GM12878 (cell line): ENCODE results near the gene CPS1. TPM values are rescaled to one million over a fixed set of nuclear protein-coding genes. Genes with fewer than 3 reads are reported as not detected.

Experiments used
- ATAC-seq: fragments of 200-7000 bp; cut with Tn5 transposase; 3 replicates; pipeline ENCODE4 v1.9.1; 2020; ENCODE audit warnings: mild to moderate bottlenecking, moderate library complexity
- BruUV-seq: library from RNA; stranded (reverse); fragments of 400-500 nt; replicated peaks from 2 replicates; lab custom pipeline; 2021; lab: Mats Ljungman, UMichigan
- CTCF ChIA-PET: fragments of 300-600 bp; sonication (Branson Sonifier 250); formaldehyde crosslinking; extraction: SDS; loops from one replicate; lab custom pipeline; 2021; ENCODE audit warnings: inconsistent platforms; lab: Yijun Ruan, JAX
- POLR2A ChIA-PET: fragments of 350-600 bp; formaldehyde crosslinking; extraction: SDS; loops from one replicate; lab custom pipeline; 2021; ENCODE audit warnings: inconsistent platforms; lab: Charles Lee
- RAD21 ChIA-PET: fragments of 300-600 bp; sonication (Branson Sonifier 250); formaldehyde crosslinking; loops from one replicate; lab custom pipeline; 2023; ENCODE audit warnings: antibody characterized with exemption; ENCODE audit not compliant: unreplicated experiment; lab: Charles Lee
- SMC1A ChIA-PET: fragments of 300-600 bp; sonication (Branson Sonifier 250); formaldehyde crosslinking; loops from one replicate; lab custom pipeline; 2023; ENCODE audit not compliant: unreplicated experiment, uncharacterized antibody; lab: Charles Lee
- DNase-seq: peaks from one replicate; pipeline ENCODE4 v3.0.0-alpha.2; 2011; ENCODE audit warnings: low read depth, low spot score
- FAIRE-seq: peaks from 3 replicates; lab custom pipeline; 2011; peaks lifted over from hg19 to GRCh38; lab: Jason Lieb, UNC
- H2AFZ ChIP-seq: 2 replicates; pipeline ENCODE4 v1.6.0; 2011; ENCODE audit warnings: low read depth, low read length, control low read depth; ENCODE audit not compliant: control insufficient read depth
- H3K27ac ChIP-seq: 2 replicates; pipeline ENCODE4 v1.5.1; 2011; ENCODE audit warnings: control low read depth; ENCODE audit not compliant: control insufficient read depth, insufficient read depth
- H3K27me3 ChIP-seq, 2 experiments: replicated peaks in 1 of 2; 2 replicates each; pipeline versions ENCODE4 v1.6.0 to v1.6.1; 2011; ENCODE audit warnings: low read length in 1 of 2; ENCODE audit not compliant: control insufficient read depth in 2 of 2, insufficient read depth in 2 of 2
- H3K36me3 ChIP-seq, 2 experiments: 2 replicates each; pipeline ENCODE4 v1.5.1; 2011; ENCODE audit warnings: low read length in 1 of 2; ENCODE audit not compliant: control insufficient read depth in 2 of 2, insufficient read depth in 2 of 2
- H3K4me1 ChIP-seq: 2 replicates; pipeline ENCODE4 v1.6.1; 2011; ENCODE audit warnings: mild to moderate bottlenecking, low read length, moderate library complexity, mixed read lengths; ENCODE audit not compliant: control insufficient read depth, insufficient read depth
- H3K4me2 ChIP-seq: 2 replicates; pipeline ENCODE4 v1.6.0; 2011; ENCODE audit warnings: control low read depth; ENCODE audit not compliant: control insufficient read depth, insufficient read depth
- H3K4me3 ChIP-seq: fragments of 200-600 bp; sonication (generic); 2 replicates; pipeline ENCODE4 v1.5.1; 2016
- H3K79me2 ChIP-seq: 2 replicates; pipeline ENCODE4 v1.6.0; 2011; ENCODE audit warnings: low read length; ENCODE audit not compliant: control insufficient read depth, insufficient read depth
- H3K9ac ChIP-seq: 2 replicates; pipeline ENCODE4 v1.8.0; 2011; ENCODE audit warnings: low read length, control low read depth, mixed read lengths; ENCODE audit not compliant: control insufficient read depth, insufficient read depth
- H3K9me3 ChIP-seq: replicated peaks from 3 replicates; pipeline ENCODE4 v1.5.1; 2011; ENCODE audit warnings: mild to moderate bottlenecking, low read length; ENCODE audit not compliant: control insufficient read depth, insufficient read depth
- H4K20me1 ChIP-seq: 2 replicates; pipeline ENCODE4 v1.6.0; 2011; ENCODE audit not compliant: control insufficient read depth, insufficient read depth
- CBX5 ChIP-seq: sonication (generic); IDR thresholded peaks from 2 replicates; pipeline ENCODE4 v1.6.1; 2016; ENCODE audit warnings: low read depth, moderate library complexity, mild to moderate bottlenecking, inconsistent platforms
- EGR1 ChIP-seq, 2 experiments: IDR thresholded peaks; 1 replicate in 1 of 2; 2 replicates in 1 of 2; pipeline ENCODE4 v1.6.1; 2011 to 2012; ENCODE audit warnings: low read depth in 2 of 2, low read length in 2 of 2, borderline replicate concordance in 1 of 2, mild to moderate bottlenecking in 1 of 2, moderate library complexity in 1 of 2
- HDAC2 ChIP-seq: fragments of 200-600 bp; sonication (generic); IDR thresholded peaks from 2 replicates; pipeline ENCODE4 v1.6.1; 2017
- IRF5 ChIP-seq: fragments of 450-650 bp; IDR thresholded peaks from 2 replicates; pipeline ENCODE4 v1.6.1; 2017; ENCODE audit warnings: borderline replicate concordance
- NFIC ChIP-seq: IDR thresholded peaks from 2 replicates; pipeline ENCODE4 v1.6.1; 2012; ENCODE audit warnings: low read depth, mild to moderate bottlenecking, inconsistent platforms, low read length, moderate library complexity
- NR2C1 ChIP-seq: fragments of 450-650 bp; IDR thresholded peaks from 2 replicates; pipeline ENCODE4 v1.6.1; 2017; ENCODE audit warnings: antibody characterized with exemption, mild to moderate bottlenecking, moderate library complexity
- PAX8 ChIP-seq: fragments of 450-650 bp; IDR thresholded peaks from 2 replicates; pipeline ENCODE4 v1.6.1; 2017; ENCODE audit warnings: mild to moderate bottlenecking, moderate library complexity
- PBX3 ChIP-seq: IDR thresholded peaks from 2 replicates; pipeline ENCODE4 v1.6.1; 2011; ENCODE audit warnings: mild to moderate bottlenecking, low read depth, low read length, moderate library complexity; ENCODE audit not compliant: insufficient replicate concordance
- RCOR1 ChIP-seq: conservative IDR thresholded peaks from 2 replicates; pipeline ENCODE4 v1.6.1; 2012; ENCODE audit warnings: low read depth, low read length, improper control_type of control experiment
- RFX5 ChIP-seq: IDR thresholded peaks from 2 replicates; pipeline ENCODE4 v1.6.1; 2011; ENCODE audit warnings: low read depth, low read length, improper control_type of control experiment
- SP1 ChIP-seq: IDR thresholded peaks from one replicate; pipeline ENCODE4 v1.6.1; 2011; ENCODE audit warnings: low read depth, low read length
- ZBED1 ChIP-seq: IDR thresholded peaks from 2 replicates; pipeline ENCODE4 v1.6.1; 2016; ENCODE audit warnings: borderline replicate concordance
- ZBTB33 ChIP-seq: fragments of 450-650 bp; IDR thresholded peaks from 2 replicates; pipeline ENCODE4 v1.6.1; 2017; ENCODE audit warnings: mild to moderate bottlenecking
- ZNF24 ChIP-seq: fragments of 450-650 bp; IDR thresholded peaks from 2 replicates; pipeline ENCODE4 v1.6.1; 2017; ENCODE audit warnings: antibody characterized with exemption, mild to moderate bottlenecking
- ZZZ3 ChIP-seq: IDR thresholded peaks from 2 replicates; pipeline ENCODE4 v1.6.1; 2011; ENCODE audit warnings: low read depth; ENCODE audit not compliant: control insufficient read depth, insufficient read length
- WGBS: methylation state at CpG from one replicate; pipeline ENCODE4 v1.1.6; 2016; ENCODE audit warnings: low lambda C conversion rate; ENCODE audit not compliant: insufficient replicate concordance, insufficient coverage; ENCODE audit errors: missing lambda C conversion rate; 5-methylcytosine and 5-hydroxymethylcytosine counted together
- in situ Hi-C: fragments of 300-500 bp; cut with MboI; formaldehyde crosslinking; loops from 9 replicates; pipeline ENCODE4 v1.14.3; 2018; ENCODE audit warnings: mixed read lengths
- intact Hi-C: fragments of 100-400 bp; cut with micrococcal nuclease; formaldehyde crosslinking; loops from one replicate; pipeline ENCODE4 v1.14.2; 2022; ENCODE audit not compliant: unreplicated experiment
- polyA plus RNA-seq, 11 experiments: library from polyadenylated mRNA; depleted of rRNA in 4 of 11; unstranded in 6 of 11; stranded (reverse) in 5 of 11; fragments of >200 nt; fragmentation: Nextera tagmentation in 4 of 11; fragmentation: Illumina TruSeq in 1 of 11; extraction: Ambion mirVana in 4 of 11; extraction: Trizol in 1 of 11; gene quantifications; 1 replicate in 1 of 11; 2 replicates in 10 of 11; pipeline versions ENCODE4 v1.2.1 to v1.2.3, GENCODE V29; 2011 to 2016; ENCODE audit warnings: inconsistent platforms in 2 of 11, missing spikeins in 2 of 11, low read depth in 1 of 11
- total RNA-seq, 4 experiments: library from RNA; depleted of rRNA in 3 of 4; stranded (reverse); fragments of >200 nt in 3 of 4; fragmentation: Illumina TruSeq in 1 of 4; extraction: Trizol in 1 of 4; gene quantifications; 2 replicates each; pipeline versions ENCODE4 v1.2.1 to v1.2.3, GENCODE V29; 2013 to 2021

Gene CPS1
- total and polyA plus RNA-seq, 10 of the 15 experiments (the other 5 are each of a cell fraction or from before 2014, with no cell fraction given) = 0.20 to 4.6 (median 0.55) TPM

- ChIA-PET RAD21 (no interaction called here), SMC1A (no interaction called here), CTCF (no interaction called here), POLR2A (no interaction called here)
- Histone ChIP-seq H3K27me3 (no peaks in the 10 kb centered on the region), H3K9me3 (no peaks in the 10 kb centered on the region), H3K4me2 (no peak overlapping the region), H3K79me2 (no peaks in the 10 kb centered on the region), H2AFZ (no peak overlapping the region), H3K36me3 (no peaks in the 10 kb centered on the region), H3K27ac (no peak overlapping the region), H3K9ac (no peak overlapping the region), H3K4me1 (no peaks in the 10 kb centered on the region), H3K4me3 (no peak overlapping the region), H4K20me1 (no peaks in the 10 kb centered on the region)
- no peak for DNase-seq
- ATAC-seq = no peak
- TF ChIP-seq ZZZ3 = no peak
- no peak for TF ChIP-seq NR2C1
- TF ChIP-seq CBX5 = no peak
- no peak for TF ChIP-seq RCOR1
- TF ChIP-seq PAX8 = no peak
- no peak for TF ChIP-seq PBX3
- no peak for TF ChIP-seq EGR1 (IDR thresholded peaks at IDR 0.05; ENCODE audit: borderline replicate concordance in 1 of 2, low read depth in 2 of 2, low read length in 2 of 2)
- TF ChIP-seq ZBED1 = no peak
- no peak for TF ChIP-seq ZBTB33
- no peak for TF ChIP-seq ZNF24
- TF ChIP-seq NFIC = no peak
- TF ChIP-seq IRF5 = no peak
- no peak for TF ChIP-seq RFX5
- no peak for TF ChIP-seq HDAC2
- no peak for TF ChIP-seq SP1
- 1% methylated on average over 4 of the region's 4 CpGs for WGBS
- intact Hi-C loops = no loop called here
- in situ Hi-C loops = no loop called here
- no peak for FAIRE-seq
- BruUV-seq = no TSS peak
Measured at GRCh38 chr2:210633699-210634098, 77.3 kb downstream of the CPS1 start.
